ENCODE data around the gene BDNF. TPM values are rescaled to one million over a fixed set of nuclear protein-coding genes. Genes with fewer than 3 reads are reported as not detected.

The BDNF gene
- total RNA-seq, 1 donor from 2014 or later = 4.3 TPM

DNA sequence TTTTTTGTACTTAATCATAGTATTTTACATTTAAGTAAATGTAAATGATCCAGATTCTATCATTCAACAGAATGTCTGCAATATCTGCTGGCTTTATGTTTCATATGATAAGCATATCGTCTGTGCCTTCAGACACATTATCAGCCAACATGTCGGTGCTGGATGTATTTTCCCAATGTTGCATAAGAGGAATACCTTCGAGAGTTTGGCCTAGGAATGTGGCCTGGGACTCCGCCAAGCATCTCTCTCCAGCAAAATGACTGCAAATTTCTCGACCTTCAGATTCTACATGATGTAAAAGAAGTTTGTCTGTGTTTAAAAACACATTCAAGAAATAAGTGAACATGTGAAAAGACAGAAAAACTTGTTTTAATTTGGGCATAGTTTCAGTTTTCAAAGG is 6.9 kb downstream of the BDNF start:
- Histone ChIP-seq H3K36me3 (no peaks in the 10 kb centered on the region), H3K4me3 (no peak overlapping the region), H3K9me3 (no peaks in the 10 kb centered on the region), H3K27ac (no peak overlapping the region), H3K27me3 (peaks cover 24% of the 10 kb centered on the region), H3K4me1 (no peaks in the 10 kb centered on the region)
- intact Hi-C loops (cut with DNase I) = no loop called here
- ATAC-seq = no peak
- TF ChIP-seq, protein P1, sequence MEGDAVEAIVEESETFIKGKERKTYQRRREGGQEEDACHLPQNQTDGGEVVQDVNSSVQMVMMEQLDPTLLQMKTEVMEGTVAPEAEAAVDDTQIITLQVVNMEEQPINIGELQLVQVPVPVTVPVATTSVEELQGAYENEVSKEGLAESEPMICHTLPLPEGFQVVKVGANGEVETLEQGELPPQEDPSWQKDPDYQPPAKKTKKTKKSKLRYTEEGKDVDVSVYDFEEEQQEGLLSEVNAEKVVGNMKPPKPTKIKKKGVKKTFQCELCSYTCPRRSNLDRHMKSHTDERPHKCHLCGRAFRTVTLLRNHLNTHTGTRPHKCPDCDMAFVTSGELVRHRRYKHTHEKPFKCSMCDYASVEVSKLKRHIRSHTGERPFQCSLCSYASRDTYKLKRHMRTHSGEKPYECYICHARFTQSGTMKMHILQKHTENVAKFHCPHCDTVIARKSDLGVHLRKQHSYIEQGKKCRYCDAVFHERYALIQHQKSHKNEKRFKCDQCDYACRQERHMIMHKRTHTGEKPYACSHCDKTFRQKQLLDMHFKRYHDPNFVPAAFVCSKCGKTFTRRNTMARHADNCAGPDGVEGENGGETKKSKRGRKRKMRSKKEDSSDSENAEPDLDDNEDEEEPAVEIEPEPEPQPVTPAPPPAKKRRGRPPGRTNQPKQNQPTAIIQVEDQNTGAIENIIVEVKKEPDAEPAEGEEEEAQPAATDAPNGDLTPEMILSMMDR (IDR thresholded peaks at IDR 0.05) = no peak
- DNase-seq = no peak

DNA sequence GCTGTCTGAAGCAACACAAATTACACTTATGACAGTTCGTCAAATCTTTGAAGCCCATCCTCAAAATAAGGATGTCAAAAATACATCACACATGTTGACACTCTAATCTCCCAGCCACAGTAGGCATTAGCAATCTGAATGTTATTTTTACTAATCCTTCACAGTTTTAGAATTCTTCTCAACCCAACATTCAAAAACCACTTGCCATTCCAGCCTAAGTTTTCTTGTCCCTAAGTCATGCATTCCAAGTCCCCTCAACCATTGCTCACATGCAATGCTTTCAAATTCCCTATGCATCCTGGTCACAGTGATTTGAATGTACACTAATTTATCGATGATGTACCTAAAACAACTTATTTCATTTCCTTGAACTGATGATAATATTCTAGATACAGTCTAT is 7.5 kb downstream of the BDNF start:
- peaks cover 19% of the 10 kb centered on the region for H3K27me3 ChIP-seq
- no peak overlapping the region for H3K27ac ChIP-seq
- H3K36me3 ChIP-seq = no peaks in the 10 kb centered on the region
- H3K4me1 ChIP-seq = no peaks in the 10 kb centered on the region
- intact Hi-C loops (cut with DNase I) = no loop called here
- DNase-seq (no peak), ATAC-seq (no peak)
- H3K9me3 ChIP-seq = no peaks in the 10 kb centered on the region
- TF ChIP-seq, protein P1 (IDR thresholded peaks at IDR 0.05) = no peak
- no peak overlapping the region for H3K4me3 ChIP-seq

DNA sequence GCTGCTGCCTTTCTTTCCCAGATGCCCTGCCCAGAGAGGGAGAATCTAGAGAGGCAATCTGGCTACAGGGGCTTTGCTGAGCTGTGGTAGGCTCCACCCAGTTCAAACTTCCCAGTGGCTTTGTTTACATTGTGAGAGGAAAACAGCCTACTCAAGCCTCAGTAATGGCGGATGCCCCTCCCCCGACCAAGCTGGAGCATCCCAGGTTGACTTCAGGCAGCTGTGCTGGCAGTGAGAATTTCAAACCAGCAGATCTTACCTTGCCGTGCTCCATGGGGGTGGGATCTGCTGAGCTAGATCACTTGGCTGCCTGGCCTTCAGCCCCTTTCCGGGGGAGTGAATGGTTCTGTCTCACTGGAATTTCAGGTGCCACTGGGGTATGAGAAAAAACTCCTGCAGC is 12.2 kb downstream of the BDNF start:
- peak; percentile 27 for DNase-seq
- Histone ChIP-seq H3K4me1 (no peaks in the 10 kb centered on the region), H3K36me3 (no peaks in the 10 kb centered on the region), H3K27ac (no peak overlapping the region), H3K9me3 (no peaks in the 10 kb centered on the region), H3K27me3 (no peaks in the 10 kb centered on the region), H3K4me3 (no peak overlapping the region)
- TF ChIP-seq, protein P1 (IDR thresholded peaks at IDR 0.05) = no peak
- ATAC-seq = no peak
- intact Hi-C loops (cut with DNase I) = no loop called here

DNA sequence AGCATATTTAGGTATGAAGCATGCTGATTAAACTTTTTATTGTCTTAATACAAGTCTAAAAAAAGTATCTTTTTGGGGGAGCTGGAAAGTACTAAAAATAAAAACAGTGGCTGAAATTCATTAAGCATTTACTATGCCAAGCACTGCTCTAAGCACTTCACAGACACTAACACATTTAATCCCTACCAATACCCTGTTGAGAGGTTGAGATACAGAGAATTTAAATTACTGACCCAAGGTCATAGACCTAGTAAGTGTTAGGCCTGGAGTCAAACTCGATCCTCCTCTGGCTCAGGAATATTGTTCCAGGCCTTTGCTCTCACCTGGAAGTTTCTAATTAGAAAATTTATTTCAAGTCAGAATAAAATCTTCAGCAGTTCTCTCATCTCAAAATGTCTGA is 18.6 kb downstream of the BDNF start:
- Histone ChIP-seq H3K36me3 (no peaks in the 10 kb centered on the region), H3K27me3 (no peaks in the 10 kb centered on the region), H3K4me1 (no peaks in the 10 kb centered on the region), H3K9me3 (no peaks in the 10 kb centered on the region), H3K27ac (no peak overlapping the region), H3K4me3 (no peak overlapping the region)
- intact Hi-C loops (cut with DNase I) = no loop called here
- no peak for ATAC-seq
- DNase-seq = no peak
- TF ChIP-seq, protein P1 (IDR thresholded peaks at IDR 0.05) = no peak

DNA sequence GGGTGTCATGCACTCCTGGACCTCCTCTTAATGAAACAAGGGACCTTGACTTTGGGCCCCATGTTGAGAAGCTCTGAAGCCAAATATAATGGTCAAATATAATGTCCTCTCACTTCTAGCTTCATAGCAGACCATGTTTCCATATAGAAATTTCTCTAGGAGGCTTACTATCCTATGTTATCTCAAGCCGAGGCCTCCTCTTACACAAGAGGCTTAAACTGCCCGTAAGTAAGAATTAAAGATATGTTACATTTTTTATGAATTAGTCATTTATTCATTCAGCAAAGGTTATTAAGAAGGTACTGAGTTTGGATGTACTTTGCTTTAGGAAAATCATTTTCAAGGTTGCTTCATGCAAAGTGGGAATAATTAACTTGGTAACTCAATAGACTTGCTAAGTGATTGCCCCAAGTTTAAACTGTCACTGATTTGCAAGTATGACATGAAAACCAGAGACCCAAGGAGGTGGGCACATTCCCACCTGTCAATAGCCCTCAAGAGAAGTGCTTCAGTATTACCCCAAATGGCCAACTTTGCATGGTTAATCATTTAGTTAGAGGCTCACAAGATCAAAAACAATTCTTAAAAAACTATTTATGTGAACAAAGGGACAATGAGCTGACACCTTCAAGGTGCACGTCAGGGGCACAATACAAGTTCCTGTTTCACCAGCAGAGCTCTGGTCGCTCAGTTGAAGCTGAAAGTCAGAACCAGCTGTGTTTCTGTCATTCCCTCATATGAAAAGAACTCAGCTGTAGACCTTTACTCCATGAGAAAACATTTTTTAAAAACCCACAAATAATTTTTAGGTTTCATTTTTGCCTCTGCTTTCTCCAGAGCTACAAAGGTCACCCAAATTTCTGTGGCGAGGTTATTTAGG is 20.9 kb downstream of the BDNF start:
- ATAC-seq (no peak), DNase-seq (no peak)
- H3K27ac ChIP-seq = no peak overlapping the region

More for the DNA sequence above, 20.9 kb downstream of the BDNF start:
- Histone ChIP-seq H3K4me3 (no peak overlapping the region), H3K27me3 (no peaks in the 10 kb centered on the region), H3K9me3 (no peaks in the 10 kb centered on the region), H3K36me3 (no peaks in the 10 kb centered on the region), H3K4me1 (no peaks in the 10 kb centered on the region)
- intact Hi-C loops (cut with DNase I) = no loop called here
- TF ChIP-seq, protein P1 (IDR thresholded peaks at IDR 0.05) = no peak

Data from upper lobe of right lung (tissue), 1 donor.